Measurements from ENCODE around the gene RBCK1.

Gene RBCK1

GRCh38 chr20:418858-419365, 10.8 kb downstream of the RBCK1 start:
- no peak for DNase-seq (ENCODE audit: low spot score)

- DNase-seq (ENCODE audit: low spot score): no peak
These were observed 11.6 kb downstream of the RBCK1 start for GRCh38 chr20:419556-420165.

- no peak for DNase-seq (ENCODE audit: low spot score)
These were observed 12.1 kb downstream of the RBCK1 start for GRCh38 chr20:420166-420620.

- peak; percentile 47 for DNase-seq (ENCODE audit: low spot score)
These were observed 12.8 kb downstream of the RBCK1 start for GRCh38 chr20:420721-421574.

- no peak for DNase-seq (ENCODE audit: low spot score)
These were observed 13.7 kb downstream of the RBCK1 start for GRCh38 chr20:421685-422250.

- no peak for DNase-seq (ENCODE audit: low spot score)
These were observed 18.5 kb downstream of the RBCK1 start for GRCh38 chr20:426566-426965.

- no peak for DNase-seq (ENCODE audit: low spot score)
These were observed 19.3 kb downstream of the RBCK1 start for GRCh38 chr20:427401-427800.

- no peak for DNase-seq (ENCODE audit: low spot score)
These were observed 20.0 kb downstream of the RBCK1 start for GRCh38 chr20:427849-428657.

GRCh38 chr20:428658-429200, 20.6 kb downstream of the RBCK1 start:
- DNase-seq (ENCODE audit: low spot score): no peak

GRCh38 chr20:430091-430999, 22.2 kb downstream of the RBCK1 start:
- no peak for DNase-seq (ENCODE audit: low spot score)

- DNase-seq (ENCODE audit: low spot score): peak; percentile 78
These were observed 23.2 kb downstream of the RBCK1 start for GRCh38 chr20:431012-431904.

- DNase-seq (ENCODE audit: low spot score): no peak
These were observed 24.1 kb downstream of the RBCK1 start for GRCh38 chr20:432208-432607.

- DNase-seq (ENCODE audit: low spot score): no peak
These were observed 24.7 kb downstream of the RBCK1 start for GRCh38 chr20:432677-433299.

GRCh38 chr20:433300-433975, 25.3 kb downstream of the RBCK1 start:
- no peak for DNase-seq (ENCODE audit: low spot score)

- DNase-seq (ENCODE audit: low spot score): no peak
These were observed 26.1 kb downstream of the RBCK1 start for GRCh38 chr20:434221-434620.

GRCh38 chr20:434661-435419, 26.7 kb downstream of the RBCK1 start:
- no peak for DNase-seq (ENCODE audit: low spot score)

GRCh38 chr20:435558-435957, 27.5 kb downstream of the RBCK1 start:
- no peak for DNase-seq (ENCODE audit: low spot score)

- DNase-seq (ENCODE audit: low spot score): no peak
These were observed 28.4 kb downstream of the RBCK1 start for GRCh38 chr20:436476-436875.

All from AG08396 (cell line).